ENCODE data around the gene CSN2. TPM values are rescaled to one million over a fixed set of nuclear protein-coding genes. Genes with fewer than 3 reads are reported as not detected.
"Not testable (repeated sequence)": the region's sequence is repeated elsewhere in the genome, so short reads cannot be mapped to it uniquely, and the experiment has no call there.

The CSN2 gene
- not detected for total RNA-seq

GRCh38 chr4:69965628-69966027, at the start of gene CSN2:
TSS of gene CSN2 (minus strand) at chr4:69965728. CDS start at chr4:69960995, 4,733 bp downstream.
- DNase-seq (ENCODE audit: low spot score): no peak

GRCh38 chr4:70008771-70009170, 43.2 kb upstream of the CSN2 start:
- DNase-seq (ENCODE audit: low spot score): no peak

- no peak for DNase-seq (ENCODE audit: low spot score)
These were observed 37.0 kb upstream of the CSN2 start for GRCh38 chr4:70002507-70002906.

GRCh38 chr4:70000711-70001110, 35.2 kb upstream of the CSN2 start:
- DNase-seq (ENCODE audit: low spot score): no peak

- DNase-seq (ENCODE audit: low spot score): no peak
These were observed 33.9 kb upstream of the CSN2 start for GRCh38 chr4:69999420-69999819.

- DNase-seq (ENCODE audit: low spot score): no peak
These were observed 30.0 kb upstream of the CSN2 start, which contains the start of gene STATH for GRCh38 chr4:69995526-69996016. TSS of gene STATH (plus strand) at chr4:69995966. CDS start at chr4:69998438, 2,472 bp downstream.

- DNase-seq (ENCODE audit: low spot score): no peak
These were observed 29.3 kb upstream of the CSN2 start for GRCh38 chr4:69994782-69995181.

GRCh38 chr4:69991016-69991415, 25.5 kb upstream of the CSN2 start:
- no peak for DNase-seq (ENCODE audit: low spot score)

GRCh38 chr4:69986663-69987062, 21.1 kb upstream of the CSN2 start:
- DNase-seq (ENCODE audit: low spot score): no peak

- no peak for DNase-seq (ENCODE audit: low spot score)
These were observed 18.5 kb upstream of the CSN2 start for GRCh38 chr4:69984030-69984443.

GRCh38 chr4:69977582-69977981, 12.1 kb upstream of the CSN2 start:
- no peak for DNase-seq (ENCODE audit: low spot score)

GRCh38 chr4:69974631-69975030, 9.1 kb upstream of the CSN2 start:
- DNase-seq (ENCODE audit: low spot score): no peak

GRCh38 chr4:69970071-69970470, 4.5 kb upstream of the CSN2 start:
- no peak for DNase-seq (ENCODE audit: low spot score)

GRCh38 chr4:69957209-69957608, 8.3 kb downstream of the CSN2 start:
- no peak for DNase-seq (ENCODE audit: low spot score)

- DNase-seq (ENCODE audit: low spot score): no peak
These were observed 13.9 kb downstream of the CSN2 start for GRCh38 chr4:69951602-69952001.

- no peak for DNase-seq (ENCODE audit: low spot score)
These were observed 29.0 kb downstream of the CSN2 start for GRCh38 chr4:69936566-69936965.

GRCh38 chr4:69934150-69934549, 31.4 kb downstream of the CSN2 start:
- no peak for DNase-seq (ENCODE audit: low spot score)

- no peak for DNase-seq (ENCODE audit: low spot score)
These were observed 34.8 kb downstream of the CSN2 start, which contains the start of gene CSN1S1 for GRCh38 chr4:69930768-69931167. TSS of gene CSN1S1 (plus strand) at chr4:69931068. CDS start at chr4:69932556, 1,488 bp downstream.

GRCh38 chr4:69923782-69924410, 41.6 kb downstream of the CSN2 start:
- not testable (repeated sequence) for DNase-seq (ENCODE audit: low spot score)

GRCh38 chr4:69920874-69921273, 44.7 kb downstream of the CSN2 start:
- DNase-seq (ENCODE audit: low spot score): no peak

- no peak for DNase-seq (ENCODE audit: low spot score)
These were observed 55.3 kb downstream of the CSN2 start for GRCh38 chr4:69910016-69910782.

- no peak for DNase-seq (ENCODE audit: low spot score)
These were observed 56.3 kb downstream of the CSN2 start for GRCh38 chr4:69909195-69909594.

- no peak for DNase-seq (ENCODE audit: low spot score)
These were observed 58.4 kb downstream of the CSN2 start for GRCh38 chr4:69907151-69907550.

Data from ureter (tissue), 1 donor.